T-cell (primary cell): ENCODE measurements around the gene VSIG4. TPM values are rescaled to one million over a fixed set of nuclear protein-coding genes. Genes with fewer than 3 reads are reported as not detected.

ENCODE experiments used
- ATAC-seq, 4 experiments: fragments of 200-7000 bp in 3 of 4; fragments of 150-1000 bp in 1 of 4; cut with Tn5 transposase; replicated peaks in 1 of 4; 1 replicate in 3 of 4; 2 replicates in 1 of 4; pipeline ENCODE4 v1.10.0; 2021; ENCODE audit warnings: moderate library complexity in 3 of 4, mild to moderate bottlenecking in 2 of 4, moderate number of reproducible peaks in 1 of 4
- CTCF ChIA-PET, 2 donors: fragments of 300-600 bp; sonication (Branson Sonifier 250); formaldehyde crosslinking; loops; one replicate each; lab custom pipeline; 2022; ENCODE audit warnings: antibody characterized with exemption in 2 of 2; lab: Charles Lee
- POLR2A ChIA-PET, 2 donors: fragments of 300-600 bp; sonication (Branson Sonifier 250); formaldehyde crosslinking; loops; one replicate each; lab custom pipeline; 2022; ENCODE audit warnings: antibody characterized with exemption in 2 of 2; lab: Charles Lee
- DNase-seq, 35 experiments: peaks; one replicate each; pipeline versions ENCODE4 v3.0.0 to v3.0.0-alpha.2; 2013 to 2023
- H3K27ac ChIP-seq: one replicate; pipeline ENCODE4 v1.5.1; 2013; ENCODE audit warnings: low read length
- H3K27me3 ChIP-seq, 2 experiments: replicated peaks in 1 of 2; 1 replicate in 1 of 2; 2 replicates in 1 of 2; pipeline versions ENCODE4 v1.6.1 to v1.7.0; 2013; ENCODE audit warnings: low read length in 1 of 2, mixed read lengths in 1 of 2; ENCODE audit not compliant: control insufficient read depth in 2 of 2, insufficient read depth in 2 of 2; ENCODE audit errors: extremely low read depth in 1 of 2
- H3K36me3 ChIP-seq, 2 donors: 1 replicate in 1 of 2; 2 replicates in 1 of 2; pipeline versions ENCODE4 v1.6.1 to v1.7.0; 2013; ENCODE audit warnings: low read length in 1 of 2; ENCODE audit not compliant: control insufficient read depth in 2 of 2, insufficient read depth in 1 of 2; ENCODE audit errors: extremely low read depth in 1 of 2
- H3K4me1 ChIP-seq, 2 experiments: 1 replicate in 1 of 2; 2 replicates in 1 of 2; pipeline versions ENCODE4 v1.6.1 to v1.7.0; 2013; ENCODE audit warnings: low read length in 2 of 2, mixed read lengths in 1 of 2; ENCODE audit not compliant: insufficient read depth in 2 of 2, control insufficient read depth in 1 of 2; ENCODE audit errors: extremely low read depth in 1 of 2
- H3K4me3 ChIP-seq, 2 donors: 1 replicate in 1 of 2; 2 replicates in 1 of 2; pipeline versions ENCODE4 v1.5.1 to v1.7.0; 2013; ENCODE audit warnings: mild to moderate bottlenecking in 2 of 2, low read length in 1 of 2, moderate library complexity in 1 of 2; ENCODE audit not compliant: control insufficient read depth in 1 of 2; ENCODE audit errors: extremely low read depth in 1 of 2
- H3K9me3 ChIP-seq: 2 replicates; pipeline ENCODE4 v1.7.0; 2013
- H3K27ac Mint-ChIP-seq, 2 donors: one replicate each; pipeline ENCODE4 v1.8.0; 2020 to 2021; ENCODE audit warnings: mild to moderate bottlenecking in 2 of 2, mixed read lengths in 2 of 2
- H3K27me3 Mint-ChIP-seq, 2 donors: one replicate each; pipeline ENCODE4 v1.8.0; 2021 to 2022; ENCODE audit warnings: mixed read lengths in 2 of 2
- H3K36me3 Mint-ChIP-seq: one replicate; pipeline ENCODE4 v1.8.0; 2021; ENCODE audit warnings: mixed read lengths
- H3K4me1 Mint-ChIP-seq, 3 donors: one replicate each; pipeline ENCODE4 v1.8.0; 2020 to 2022; ENCODE audit warnings: mixed read lengths in 3 of 3, mild to moderate bottlenecking in 1 of 3
- H3K4me3 Mint-ChIP-seq, 3 donors: one replicate each; pipeline ENCODE4 v1.8.0; 2020 to 2022; ENCODE audit warnings: mild to moderate bottlenecking in 3 of 3, mixed read lengths in 3 of 3, moderate library complexity in 3 of 3
- H3K9me3 Mint-ChIP-seq, 3 donors: one replicate each; pipeline ENCODE4 v1.8.0; 2020 to 2022; ENCODE audit warnings: mixed read lengths in 3 of 3
- WGBS: methylation state at CpG from one replicate; pipeline ENCODE4 v1.1.5; 2013; ENCODE audit warnings: missing lambda C conversion rate; ENCODE audit not compliant: insufficient coverage; 5-methylcytosine and 5-hydroxymethylcytosine counted together
- total RNA-seq, 35 experiments: library from RNA in 6 of 35; stranded (reverse) in 6 of 35; fragments of 120-200 nt in 1 of 35; gene quantifications; one replicate each; pipeline versions ENCODE4 v1.2.1 to v1.2.4 and lab custom pipeline; 2013 to 2026

Gene VSIG4
- total RNA-seq, 5 donors from 2014 or later (not counting 1 experiment from before 2014, with no cell fraction given), result 0.18 to 0.54 (median 0.45) TPM; not detected in 1

- Mint-ChIP-seq H3K4me3 (no peak overlapping the region), H3K27me3 (no peaks in the 10 kb centered on the region), H3K36me3 (no peaks in the 10 kb centered on the region), H3K4me1 (peaks cover 72 to 88% (median 77%) of the 10 kb centered on the region in 3 donors), H3K9me3 (no peaks in the 10 kb centered on the region), H3K27ac (peak overlapping the region; percentile 62 to 69)
- POLR2A ChIA-PET, result no interaction called here
- ATAC-seq (no peak), DNase-seq (no peak)
- no peak overlapping the region for H3K27ac ChIP-seq
- H3K36me3 ChIP-seq, result no peaks in the 10 kb centered on the region
- CTCF ChIA-PET, result interaction anchor here in 1 of 2 donors (0.5 to 0.6 kb wide), 2 partner anchors 19 to 337 kb away, joined by 3 read pairs; no protein-coding TSS in a partner anchor
- H3K27me3 ChIP-seq, result no peaks in the 10 kb centered on the region
- no peaks in the 10 kb centered on the region for H3K9me3 ChIP-seq
- H3K4me3 ChIP-seq, result no peak overlapping the region
- WGBS, result 81% methylated on average over 3 of the region's 7 CpGs
- H3K4me1 ChIP-seq, result peaks cover 33 to 58% of the 10 kb centered on the region in 2 experiments
Measured at GRCh38 chrX:66018585-66019309, 21.1 kb downstream of the VSIG4 start.

DNA sequence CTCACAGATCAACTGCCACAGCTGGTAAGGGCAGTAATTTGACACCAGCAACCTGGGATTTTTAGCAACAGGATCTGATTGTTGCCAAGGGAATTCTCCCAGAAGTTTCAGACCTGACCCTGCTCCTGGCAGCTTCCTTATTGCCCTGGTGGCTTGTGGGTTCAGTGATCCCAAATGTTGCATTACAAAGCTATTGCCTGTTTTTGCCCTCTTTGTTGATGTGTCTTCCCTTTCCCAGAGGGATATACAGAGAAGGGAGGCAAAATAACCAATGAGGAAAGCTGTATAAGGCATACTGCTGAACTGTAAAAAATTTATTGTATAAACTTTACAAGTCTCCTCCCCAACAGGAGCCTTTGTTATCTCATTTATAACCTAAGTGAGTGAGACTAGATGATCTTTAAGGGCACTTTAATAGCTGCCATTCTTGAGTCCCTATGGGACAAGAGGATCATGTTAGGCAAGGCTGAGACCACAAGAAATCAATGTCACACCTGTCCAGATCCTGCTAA lies 22.2 kb downstream of the VSIG4 start:
- POLR2A ChIA-PET, result no interaction called here

DNA sequence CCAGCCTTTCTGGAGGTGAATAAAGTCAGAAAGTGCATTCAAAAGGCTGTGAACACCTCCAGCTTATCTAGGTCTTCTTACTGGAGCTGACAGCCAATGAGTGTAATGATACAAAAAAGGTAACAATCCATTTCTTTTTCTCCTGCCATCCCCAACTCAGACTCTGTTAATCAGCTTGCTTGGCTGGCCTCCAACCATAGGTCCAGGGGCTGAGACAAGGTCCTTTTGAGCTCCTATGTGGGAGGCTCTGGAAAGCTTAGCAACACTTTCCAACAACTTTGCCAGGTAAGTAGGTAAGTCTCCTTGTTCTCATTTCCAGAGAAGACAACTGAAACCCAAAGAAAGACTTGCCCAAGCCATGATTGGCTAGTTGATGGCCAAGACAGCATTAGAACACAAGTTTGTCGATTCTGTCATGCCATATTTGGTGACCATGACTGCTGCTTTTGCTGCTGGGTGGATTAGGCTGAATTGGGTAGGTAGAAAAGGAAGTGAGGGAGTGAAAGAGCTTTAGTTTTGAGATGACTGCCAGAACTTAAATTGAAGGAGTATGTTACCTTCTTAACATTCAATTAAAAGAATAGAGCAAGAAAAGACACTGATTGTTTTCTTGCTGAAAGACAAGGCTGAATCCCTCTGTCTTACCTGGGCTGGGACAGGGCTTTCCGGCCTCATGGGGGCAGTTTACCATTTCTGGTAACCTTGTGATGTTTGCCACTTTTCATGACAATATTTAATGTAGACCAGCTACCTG lies 22.8 kb downstream of the VSIG4 start:
- no CpG with 5 or more reads among the region's 2 CpGs for WGBS
- ATAC-seq (no peak), DNase-seq (no peak)
- CTCF ChIA-PET, result interaction anchor here in 1 of 2 donors (0.9 kb wide), 2 partner anchors 14 to 30 kb away, joined by 3 read pairs; no protein-coding TSS in a partner anchor
- H3K4me1 ChIP-seq, result peaks cover 40 to 73% of the 10 kb centered on the region in 2 experiments
- H3K27me3 Mint-ChIP-seq, result no peaks in the 10 kb centered on the region
- H3K4me1 Mint-ChIP-seq, result peaks cover 88 to 97% (median 94%) of the 10 kb centered on the region in 3 donors
- peak overlapping the region; percentile 51 to 81 for H3K27ac Mint-ChIP-seq
- peak overlapping the region in 2 of 3 donors; percentile 57 to 59 for H3K4me3 Mint-ChIP-seq
- no peaks in the 10 kb centered on the region for H3K36me3 ChIP-seq
- H3K36me3 Mint-ChIP-seq, result no peaks in the 10 kb centered on the region
- peak overlapping the region; percentile 29 for H3K27ac ChIP-seq
- no peaks in the 10 kb centered on the region for H3K9me3 ChIP-seq
- no peaks in the 10 kb centered on the region for H3K9me3 Mint-ChIP-seq
- H3K27me3 ChIP-seq, result no peaks in the 10 kb centered on the region
- POLR2A ChIA-PET, result no interaction called here
- H3K4me3 ChIP-seq, result no peak overlapping the region

More for the DNA sequence above, 22.2 kb downstream of the VSIG4 start:
- no peaks in the 10 kb centered on the region for H3K27me3 Mint-ChIP-seq
- CTCF ChIA-PET, result interaction anchor here in 1 of 2 donors (0.6 to 0.9 kb wide), 3 partner anchors 13 to 1029 kb away, joined by 3 read pairs; no protein-coding TSS in a partner anchor
- no peaks in the 10 kb centered on the region for H3K27me3 ChIP-seq
- H3K4me1 ChIP-seq, result peaks cover 37 to 67% of the 10 kb centered on the region in 2 experiments
- no peaks in the 10 kb centered on the region for H3K9me3 Mint-ChIP-seq
- H3K36me3 Mint-ChIP-seq, result no peaks in the 10 kb centered on the region
- H3K9me3 ChIP-seq, result no peaks in the 10 kb centered on the region
- ATAC-seq, result no peak
- H3K27ac Mint-ChIP-seq, result peak overlapping the region; percentile 80 to 81
- peak overlapping the region; percentile 29 for H3K27ac ChIP-seq
- no peak overlapping the region for H3K4me3 ChIP-seq
- peak overlapping the region in 2 of 3 donors; percentile 0 to 57 for H3K4me3 Mint-ChIP-seq
- peaks cover 82 to 92% (median 87%) of the 10 kb centered on the region in 3 donors for H3K4me1 Mint-ChIP-seq
- no peak for DNase-seq
- H3K36me3 ChIP-seq, result no peaks in the 10 kb centered on the region

DNA sequence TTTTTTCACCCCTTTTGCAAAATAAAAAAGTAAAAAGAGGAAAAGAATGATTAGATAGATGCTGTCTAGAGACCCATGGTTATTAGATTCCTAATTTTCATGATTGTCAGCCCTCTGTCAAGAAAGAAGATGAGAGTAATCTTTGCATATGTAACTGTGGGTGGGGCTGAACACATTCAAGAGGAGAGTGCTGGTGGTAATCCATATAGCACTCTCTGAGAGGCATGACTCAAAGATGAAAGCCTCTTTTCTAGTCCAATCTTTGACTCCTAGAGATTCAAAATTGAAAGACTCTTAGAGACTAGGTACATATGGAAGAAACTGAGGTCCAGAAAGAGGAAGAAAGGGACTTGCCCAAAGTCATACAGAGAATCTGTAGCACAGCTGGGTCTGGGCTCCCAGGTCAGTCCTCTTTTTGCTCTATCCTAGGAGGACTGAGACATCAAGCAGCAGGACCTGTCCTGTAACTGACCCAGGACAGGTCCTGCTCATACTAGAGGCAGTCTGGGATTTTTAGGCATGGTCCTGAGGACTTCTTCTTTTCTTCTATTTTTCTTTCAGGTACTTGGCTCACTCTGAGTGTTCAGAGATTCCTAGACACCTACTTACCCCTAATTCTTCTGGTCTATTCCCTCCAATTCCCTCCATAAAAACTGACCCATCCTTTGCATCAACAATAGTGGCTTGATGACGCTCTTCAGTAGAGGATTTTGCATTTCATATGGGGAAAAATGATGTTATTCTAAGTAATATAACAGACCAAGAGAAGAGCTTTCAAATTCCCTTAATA lies 23.8 kb downstream of the VSIG4 start:
- Mint-ChIP-seq H3K4me3 (peak overlapping the region in 2 of 3 donors; percentile 57 to 59), H3K27me3 (no peaks in the 10 kb centered on the region), H3K9me3 (no peaks in the 10 kb centered on the region), H3K36me3 (no peaks in the 10 kb centered on the region), H3K4me1 (peaks cover 83 to 96% (median 93%) of the 10 kb centered on the region in 3 donors), H3K27ac (peak overlapping the region; percentile 84 to 91)
- peak overlapping the region; percentile 2 to 5 for H3K4me3 ChIP-seq
- no peaks in the 10 kb centered on the region for H3K27me3 ChIP-seq
- ChIA-PET CTCF (no interaction called here), POLR2A (no interaction called here)
- no CpG with 5 or more reads among the region's 1 CpG for WGBS
- peak overlapping the region; percentile 45 for H3K27ac ChIP-seq
- H3K4me1 ChIP-seq, result peaks cover 40 to 66% of the 10 kb centered on the region in 2 experiments
- peak in 1 of 4 experiments; percentile 45 for ATAC-seq
- H3K9me3 ChIP-seq, result no peaks in the 10 kb centered on the region
- no peak for DNase-seq
- no peaks in the 10 kb centered on the region for H3K36me3 ChIP-seq

DNA sequence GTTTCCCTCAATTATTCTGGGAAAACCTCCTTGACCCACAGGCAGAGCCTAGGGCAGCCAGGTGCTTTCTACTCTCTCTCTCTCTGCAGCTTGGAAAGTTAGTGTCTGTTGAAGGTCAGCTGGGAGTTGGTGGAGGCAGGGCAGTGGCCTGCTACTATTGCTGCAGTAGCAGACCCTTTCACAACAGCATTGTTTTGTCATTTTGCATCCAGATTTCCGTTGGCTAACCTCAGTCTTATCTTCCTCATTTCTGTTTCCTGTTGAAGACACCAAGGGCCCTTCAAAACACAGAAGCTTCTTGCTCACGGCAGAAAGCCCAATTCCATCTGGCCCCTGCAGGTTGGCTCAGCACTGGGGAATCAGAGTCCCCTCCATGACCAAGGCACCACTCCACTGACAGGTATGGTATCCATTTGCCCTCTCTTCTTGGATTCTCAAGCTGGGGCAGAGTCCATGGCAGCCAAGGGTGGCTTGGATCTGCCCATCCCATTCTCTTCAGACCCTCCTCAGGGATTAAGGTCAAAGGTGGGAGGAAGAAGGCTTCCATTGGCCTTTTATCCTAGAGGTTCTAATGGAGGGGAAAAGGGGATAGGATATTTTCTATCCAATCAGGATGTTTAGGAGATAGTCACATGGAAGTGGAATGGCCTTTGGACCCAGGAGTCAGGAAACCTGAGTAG lies 24.6 kb downstream of the VSIG4 start:
- ChIA-PET CTCF (no interaction called here), POLR2A (no interaction called here)
- ATAC-seq (peak; percentile 48 to 71 (median 52)), DNase-seq (peak in 4 of 35 experiments; percentile 14 to 33 (median 20))
- Histone ChIP-seq H3K4me1 (peaks cover 38 to 58% of the 10 kb centered on the region in 2 experiments), H3K4me3 (peak overlapping the region in 1 of 2 donors; percentile 2), H3K27me3 (no peaks in the 10 kb centered on the region), H3K36me3 (no peaks in the 10 kb centered on the region), H3K9me3 (no peaks in the 10 kb centered on the region), H3K27ac (peak overlapping the region; percentile 45)
- Mint-ChIP-seq H3K9me3 (no peaks in the 10 kb centered on the region), H3K27ac (peak overlapping the region; percentile 84 to 91), H3K4me1 (peaks cover 75 to 94% (median 86%) of the 10 kb centered on the region in 3 donors), H3K4me3 (peak overlapping the region; percentile 50 to 59 (median 59)), H3K27me3 (no peaks in the 10 kb centered on the region), H3K36me3 (no peaks in the 10 kb centered on the region)
- 20% methylated on average over 1 of the region's 2 CpGs for WGBS
